Caco-2 (cell line): ENCODE measurements around the gene DPCD. TPM values are rescaled to one million over a fixed set of nuclear protein-coding genes. Genes with fewer than 3 reads are reported as not detected.
A peak's percentile ranks its signal among the peaks of the same experiment; 100 is the strongest.

Experiments
- BruUV-seq: library from RNA; stranded (reverse); fragments of 400-500 nt; replicated peaks from 2 replicates; lab custom pipeline; 2021; lab: Mats Ljungman, UMichigan
- CTCF ChIA-PET: fragments of 300-600 bp; sonication (Branson Sonifier 250); formaldehyde crosslinking; loops from one replicate; lab custom pipeline; 2022; ENCODE audit warnings: antibody characterized with exemption; lab: Charles Lee
- POLR2A ChIA-PET: fragments of 300-600 bp; sonication (Branson Sonifier 250); formaldehyde crosslinking; loops from one replicate; lab custom pipeline; 2022; ENCODE audit warnings: antibody characterized with exemption; lab: Charles Lee
- DNase-seq, 2 experiments: peaks; one replicate each; pipeline versions ENCODE4 v3.0.0 to v3.0.0-alpha.2; 2020 to 2022
- H3K27me3 ChIP-seq: replicated peaks from 2 replicates; pipeline ENCODE4 v1.6.0; 2011; ENCODE audit warnings: low read length; ENCODE audit not compliant: control insufficient read depth, insufficient read depth
- H3K36me3 ChIP-seq: 2 replicates; pipeline ENCODE4 v1.5.1; 2011; ENCODE audit warnings: low read length; ENCODE audit not compliant: control insufficient read depth, insufficient read depth
- H3K4me1 ChIP-seq: fragments of 250-450 bp; sonication (Bioruptor Pico); 2 replicates; pipeline ENCODE4 v1.5.1; 2020; ENCODE audit warnings: mild to moderate bottlenecking
- H3K4me3 ChIP-seq: 2 replicates; pipeline ENCODE4 v1.5.1; 2011; ENCODE audit warnings: low read depth, mild to moderate bottlenecking, control low read depth, low read length
- H3K9me3 ChIP-seq: fragments of 250-450 bp; sonication (Bioruptor Pico); 2 replicates; pipeline ENCODE4 v1.5.1; 2020; ENCODE audit warnings: mild to moderate bottlenecking, moderate library complexity
- H3K27ac Mint-ChIP-seq: one replicate; pipeline ENCODE4 v1.8.0; 2022; ENCODE audit warnings: mixed read lengths; ENCODE audit not compliant: unreplicated experiment
- H3K27me3 Mint-ChIP-seq: one replicate; pipeline ENCODE4 v1.8.0; 2022; ENCODE audit warnings: mixed read lengths; ENCODE audit not compliant: insufficient read depth, unreplicated experiment
- H3K36me3 Mint-ChIP-seq: one replicate; pipeline ENCODE4 v1.8.0; 2022; ENCODE audit warnings: mild to moderate bottlenecking, mixed read lengths; ENCODE audit not compliant: insufficient read depth, unreplicated experiment
- H3K4me1 Mint-ChIP-seq: one replicate; pipeline ENCODE4 v1.8.0; 2022; ENCODE audit warnings: low read depth, mixed read lengths; ENCODE audit not compliant: unreplicated experiment
- H3K4me3 Mint-ChIP-seq: one replicate; pipeline ENCODE4 v1.8.0; 2022; ENCODE audit warnings: mild to moderate bottlenecking, moderate library complexity, mixed read lengths; ENCODE audit not compliant: unreplicated experiment
- H3K9me3 Mint-ChIP-seq: one replicate; pipeline ENCODE4 v1.8.0; 2022; ENCODE audit warnings: mixed read lengths; ENCODE audit not compliant: unreplicated experiment
- intact Hi-C: fragments of 100-400 bp; cut with micrococcal nuclease; formaldehyde crosslinking; loops from one replicate; pipeline ENCODE4 v1.10.0; 2022; ENCODE audit not compliant: unreplicated experiment
- total RNA-seq: library from RNA; stranded (reverse); gene quantifications from 2 replicates; pipeline ENCODE4 v1.2.3, GENCODE V29; 2022
- TF ChIP-seq, protein P1 (sequence below), 2 experiments: fragments of 200-600 bp in 1 of 2; IDR thresholded peaks; 1 replicate in 1 of 2; 2 replicates in 1 of 2; pipeline versions ENCODE4 v1.5.1 to v1.8.0; 2011 to 2022; ENCODE audit warnings: antibody characterized with exemption in 1 of 2, control low read depth in 1 of 2, inconsistent platforms in 1 of 2, low read depth in 1 of 2, low read length in 1 of 2, mild to moderate bottlenecking in 1 of 2, moderate library complexity in 1 of 2; ENCODE audit not compliant: insufficient read depth in 1 of 2, severe bottlenecking in 1 of 2, unreplicated experiment in 1 of 2

Gene DPCD
- total RNA-seq, 1 experiment from 2014 or later: 13.1 TPM

DNA sequence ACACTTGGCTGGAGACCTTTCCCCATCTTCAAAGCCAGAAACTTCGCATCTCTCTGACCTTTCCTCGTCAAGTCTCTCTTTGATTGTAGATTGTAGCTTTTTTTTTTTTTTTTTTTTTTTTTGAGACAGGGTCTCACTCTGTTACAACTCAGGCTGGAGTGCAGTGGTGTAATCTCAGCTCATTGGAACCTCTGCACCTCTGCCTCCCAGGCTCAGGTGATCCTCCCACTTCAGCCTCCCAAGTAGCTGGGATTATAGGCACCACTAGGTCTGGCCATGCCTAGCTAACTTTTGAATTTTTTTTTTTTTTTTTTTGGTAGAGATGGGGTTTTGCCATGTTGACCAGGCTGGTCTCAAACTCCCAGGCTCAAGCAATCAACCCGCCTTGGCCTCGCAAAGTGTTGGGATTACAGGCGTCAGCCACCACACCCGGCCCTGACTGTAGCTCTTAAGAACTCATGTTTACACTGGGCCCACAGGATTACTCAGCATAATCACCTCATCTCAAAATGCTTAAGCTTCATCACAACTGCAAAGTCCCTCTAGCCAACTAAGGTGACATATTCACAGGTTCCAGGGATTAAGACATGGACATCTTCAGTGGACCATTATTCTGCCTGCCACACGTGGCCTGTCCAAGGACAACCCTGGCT, 11.8 kb upstream of the DPCD start:
- CTCF ChIA-PET: interaction anchor here (0.6 to 0.9 kb wide), 3 partner anchors 26 to 507 kb away, joined by 3 to 10 read pairs (median 3); no protein-coding TSS in a partner anchor
- no peak for DNase-seq
- Histone ChIP-seq H3K9me3 (no peaks in the 10 kb centered on the region), H3K4me1 (no peaks in the 10 kb centered on the region), H3K27me3 (no peaks in the 10 kb centered on the region), H3K36me3 (no peaks in the 10 kb centered on the region), H3K4me3 (no peak overlapping the region)
- Mint-ChIP-seq H3K27me3 (no peaks in the 10 kb centered on the region), H3K27ac (no peak overlapping the region), H3K9me3 (no peaks in the 10 kb centered on the region), H3K4me3 (no peak overlapping the region), H3K4me1 (no peaks in the 10 kb centered on the region), H3K36me3 (peaks cover 14% of the 10 kb centered on the region)
- POLR2A ChIA-PET: interaction anchor here (0.9 kb wide), 1 partner anchor 12 kb away, joined by 4 read pairs; the partner anchor contains the start of genes DPCD and POLL
- intact Hi-C loops: no loop called here
- BruUV-seq: no TSS peak
- TF ChIP-seq, protein P1, sequence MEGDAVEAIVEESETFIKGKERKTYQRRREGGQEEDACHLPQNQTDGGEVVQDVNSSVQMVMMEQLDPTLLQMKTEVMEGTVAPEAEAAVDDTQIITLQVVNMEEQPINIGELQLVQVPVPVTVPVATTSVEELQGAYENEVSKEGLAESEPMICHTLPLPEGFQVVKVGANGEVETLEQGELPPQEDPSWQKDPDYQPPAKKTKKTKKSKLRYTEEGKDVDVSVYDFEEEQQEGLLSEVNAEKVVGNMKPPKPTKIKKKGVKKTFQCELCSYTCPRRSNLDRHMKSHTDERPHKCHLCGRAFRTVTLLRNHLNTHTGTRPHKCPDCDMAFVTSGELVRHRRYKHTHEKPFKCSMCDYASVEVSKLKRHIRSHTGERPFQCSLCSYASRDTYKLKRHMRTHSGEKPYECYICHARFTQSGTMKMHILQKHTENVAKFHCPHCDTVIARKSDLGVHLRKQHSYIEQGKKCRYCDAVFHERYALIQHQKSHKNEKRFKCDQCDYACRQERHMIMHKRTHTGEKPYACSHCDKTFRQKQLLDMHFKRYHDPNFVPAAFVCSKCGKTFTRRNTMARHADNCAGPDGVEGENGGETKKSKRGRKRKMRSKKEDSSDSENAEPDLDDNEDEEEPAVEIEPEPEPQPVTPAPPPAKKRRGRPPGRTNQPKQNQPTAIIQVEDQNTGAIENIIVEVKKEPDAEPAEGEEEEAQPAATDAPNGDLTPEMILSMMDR (IDR thresholded peaks at IDR 0.05; ENCODE audit: insufficient read depth in 1 of 2, low read depth in 1 of 2, low read length in 1 of 2, severe bottlenecking in 1 of 2, unreplicated experiment in 1 of 2): no peak

- Mint-ChIP-seq H3K27me3 (no peaks in the 10 kb centered on the region), H3K27ac (no peak overlapping the region), H3K36me3 (peaks cover 14% of the 10 kb centered on the region), H3K4me1 (no peaks in the 10 kb centered on the region), H3K4me3 (no peak overlapping the region), H3K9me3 (no peaks in the 10 kb centered on the region)
- ChIA-PET CTCF (no interaction called here), POLR2A (no interaction called here)
- TF ChIP-seq, protein P1 (IDR thresholded peaks at IDR 0.05; ENCODE audit: insufficient read depth in 1 of 2, low read depth in 1 of 2, low read length in 1 of 2, severe bottlenecking in 1 of 2, unreplicated experiment in 1 of 2): no peak
- Histone ChIP-seq H3K36me3 (no peaks in the 10 kb centered on the region), H3K9me3 (no peaks in the 10 kb centered on the region), H3K4me1 (no peaks in the 10 kb centered on the region), H3K4me3 (no peak overlapping the region), H3K27me3 (no peaks in the 10 kb centered on the region)
- BruUV-seq: no TSS peak
- no peak for DNase-seq
- intact Hi-C loops: no loop called here
Measured at GRCh38 chr10:101577121-101577871, 10.8 kb upstream of the DPCD start.

GRCh38 chr10:101578192-101578591, 9.9 kb upstream of the DPCD start:
- no peaks in the 10 kb centered on the region for H3K36me3 ChIP-seq
- POLR2A ChIA-PET: no interaction called here
- Mint-ChIP-seq H3K9me3 (no peaks in the 10 kb centered on the region), H3K36me3 (peaks cover 14% of the 10 kb centered on the region), H3K27me3 (no peaks in the 10 kb centered on the region), H3K27ac (peak overlapping the region; percentile 44), H3K4me3 (no peak overlapping the region), H3K4me1 (no peaks in the 10 kb centered on the region)
- TF ChIP-seq, protein P1 (IDR thresholded peaks at IDR 0.05; ENCODE audit: insufficient read depth in 1 of 2, low read depth in 1 of 2, low read length in 1 of 2, severe bottlenecking in 1 of 2, unreplicated experiment in 1 of 2): no peak
- BruUV-seq: no TSS peak
- CTCF ChIA-PET: no interaction called here
- no peaks in the 10 kb centered on the region for H3K27me3 ChIP-seq
- H3K4me1 ChIP-seq: no peaks in the 10 kb centered on the region
- H3K4me3 ChIP-seq: no peak overlapping the region
- no peak for DNase-seq
- H3K9me3 ChIP-seq: no peaks in the 10 kb centered on the region
- intact Hi-C loops: no loop called here
